Lung (tissue), 12 donors: Measurements from ENCODE around the gene ZNF839. TPM values are rescaled to one million over a fixed set of nuclear protein-coding genes. Genes with fewer than 3 reads are reported as not detected.

ENCODE experiments used
- ATAC-seq: fragments of 200-7000 bp; cut with Tn5 transposase; one replicate; pipeline ENCODE4 v1.9.1; 2020; ENCODE audit warnings: moderate number of reproducible peaks; ENCODE audit not compliant: insufficient read depth, low FRiP score
- DNase-seq, 3 donors: peaks; one replicate each; pipeline ENCODE4 v3.0.0-alpha.2; 2013 to 2017
- H3K27ac ChIP-seq, 2 donors: one replicate each; pipeline ENCODE4 v1.5.1; 2013; ENCODE audit warnings: mild to moderate bottlenecking in 2 of 2, moderate library complexity in 2 of 2, control low read depth in 1 of 2, inconsistent platforms in 1 of 2, low read depth in 1 of 2, low read length in 1 of 2
- H3K27me3 ChIP-seq, 3 donors: one replicate each; pipeline ENCODE4 v1.5.1; 2013; ENCODE audit warnings: low read length in 2 of 3; ENCODE audit not compliant: control insufficient read depth in 3 of 3, insufficient read depth in 3 of 3
- H3K36me3 ChIP-seq, 4 donors: one replicate each; pipeline ENCODE4 v1.5.1; 2013; ENCODE audit warnings: low read length in 4 of 4, mild to moderate bottlenecking in 1 of 4, moderate library complexity in 1 of 4; ENCODE audit not compliant: control insufficient read depth in 4 of 4, insufficient read depth in 4 of 4
- H3K4me1 ChIP-seq, 5 donors: one replicate each; pipeline ENCODE4 v1.5.1; 2013; ENCODE audit warnings: low read length in 5 of 5, mild to moderate bottlenecking in 2 of 5, moderate library complexity in 1 of 5; ENCODE audit not compliant: control insufficient read depth in 5 of 5, insufficient read depth in 5 of 5
- H3K4me3 ChIP-seq: one replicate; pipeline ENCODE4 v1.5.1; 2013; ENCODE audit warnings: mild to moderate bottlenecking, control low read depth, moderate library complexity
- H3K9ac ChIP-seq, 2 donors: one replicate each; pipeline ENCODE4 v1.5.1; 2013; ENCODE audit warnings: low read length in 2 of 2, control low read depth in 1 of 2; ENCODE audit not compliant: insufficient read depth in 1 of 2
- H3K9me3 ChIP-seq, 4 donors: one replicate each; pipeline ENCODE4 v1.5.1; 2013; ENCODE audit warnings: low read length in 3 of 4, mild to moderate bottlenecking in 1 of 4, moderate library complexity in 1 of 4; ENCODE audit not compliant: control insufficient read depth in 4 of 4, insufficient read depth in 3 of 4
- WGBS, 2 donors: extraction: QIAGEN DNeasy Blood & Tissue Kit; methylation state at CpG; one replicate each; pipeline ENCODE4 v1.1.7; 2013; 5-methylcytosine and 5-hydroxymethylcytosine counted together
- polyA plus RNA-seq, 2 donors: library from polyadenylated mRNA; stranded (reverse); fragments of 200-250 nt; gene quantifications; one replicate each; pipeline ENCODE4 v1.2.1, GENCODE V29; 2013
- total RNA-seq, 2 donors: library from RNA; depleted of rRNA in 1 of 2; stranded (reverse); fragments of >200 nt in 1 of 2; gene quantifications; one replicate each; pipeline ENCODE4 v1.2.1, GENCODE V29; 2014 to 2021
- TF ChIP-seq, protein P1 (sequence below): IDR thresholded peaks from 2 replicates; pipeline ENCODE4 v1.5.1; 2012; ENCODE audit warnings: mild to moderate bottlenecking; ENCODE audit errors: control extremely low read depth, extremely low read depth
- donor health status: control.
- donor health status: control.
- donor health status: Bipolar disorder and iron deficiency.
- donor health status: healthy.
- donor health status: DM: yes; HTN: yes; CAD: no.

ZNF839 gene
- total and polyA plus RNA-seq, 4 donors = 6.1 to 14.2 (median 10.3) TPM

- H3K27me3 ChIP-seq = no peaks in the 10 kb centered on the region
- H3K27ac ChIP-seq = no peak overlapping the region
- no peaks in the 10 kb centered on the region for H3K4me1 ChIP-seq
- no peak overlapping the region for H3K9ac ChIP-seq
- ATAC-seq (no peak), DNase-seq (no peak)
- TF ChIP-seq, protein P1, sequence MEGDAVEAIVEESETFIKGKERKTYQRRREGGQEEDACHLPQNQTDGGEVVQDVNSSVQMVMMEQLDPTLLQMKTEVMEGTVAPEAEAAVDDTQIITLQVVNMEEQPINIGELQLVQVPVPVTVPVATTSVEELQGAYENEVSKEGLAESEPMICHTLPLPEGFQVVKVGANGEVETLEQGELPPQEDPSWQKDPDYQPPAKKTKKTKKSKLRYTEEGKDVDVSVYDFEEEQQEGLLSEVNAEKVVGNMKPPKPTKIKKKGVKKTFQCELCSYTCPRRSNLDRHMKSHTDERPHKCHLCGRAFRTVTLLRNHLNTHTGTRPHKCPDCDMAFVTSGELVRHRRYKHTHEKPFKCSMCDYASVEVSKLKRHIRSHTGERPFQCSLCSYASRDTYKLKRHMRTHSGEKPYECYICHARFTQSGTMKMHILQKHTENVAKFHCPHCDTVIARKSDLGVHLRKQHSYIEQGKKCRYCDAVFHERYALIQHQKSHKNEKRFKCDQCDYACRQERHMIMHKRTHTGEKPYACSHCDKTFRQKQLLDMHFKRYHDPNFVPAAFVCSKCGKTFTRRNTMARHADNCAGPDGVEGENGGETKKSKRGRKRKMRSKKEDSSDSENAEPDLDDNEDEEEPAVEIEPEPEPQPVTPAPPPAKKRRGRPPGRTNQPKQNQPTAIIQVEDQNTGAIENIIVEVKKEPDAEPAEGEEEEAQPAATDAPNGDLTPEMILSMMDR = no peak
- no peaks in the 10 kb centered on the region for H3K9me3 ChIP-seq
- no peak overlapping the region for H3K4me3 ChIP-seq
- peaks cover 16 to 41% (median 27%) of the 10 kb centered on the region in 4 donors for H3K36me3 ChIP-seq
- WGBS, 2 donors = 94 to 97% methylated on average over 5 of the region's 5 CpGs
Measured at GRCh38 chr14:102344485-102344884, 24.9 kb downstream of the ZNF839 start.

- DNase-seq (no peak), ATAC-seq (no peak)
- TF ChIP-seq, protein P1 = no peak
- H3K36me3 ChIP-seq = peaks cover 20 to 41% (median 27%) of the 10 kb centered on the region in 4 donors
- H3K27ac ChIP-seq = no peak overlapping the region
- H3K9ac ChIP-seq = no peak overlapping the region
- H3K4me1 ChIP-seq = no peaks in the 10 kb centered on the region
- H3K4me3 ChIP-seq = no peak overlapping the region
- no peaks in the 10 kb centered on the region for H3K27me3 ChIP-seq
- 87 to 88% methylated on average over 3 of the region's 3 CpGs for WGBS, 2 donors
- no peaks in the 10 kb centered on the region for H3K9me3 ChIP-seq
Measured at GRCh38 chr14:102345232-102345631, 25.7 kb downstream of the ZNF839 start.

- Histone ChIP-seq H3K9me3 (no peaks in the 10 kb centered on the region), H3K36me3 (peaks cover 20 to 33% (median 24%) of the 10 kb centered on the region in 4 donors)
- 97 to 99% methylated on average over 4 of the region's 4 CpGs for WGBS, 2 donors
Measured at GRCh38 chr14:102346645-102347044, 27.1 kb downstream of the ZNF839 start.

More at GRCh38 chr14:102346645-102347044, 27.1 kb downstream of the ZNF839 start:
- Histone ChIP-seq H3K4me1 (peaks cover 0 to 5% (median 0%) of the 10 kb centered on the region in 5 donors), H3K27me3 (no peaks in the 10 kb centered on the region), H3K4me3 (no peak overlapping the region), H3K9ac (no peak overlapping the region), H3K27ac (no peak overlapping the region)
- ATAC-seq (no peak), DNase-seq (no peak)
- TF ChIP-seq, protein P1 = no peak
